HCT116 (cell line): ENCODE measurements around the gene CDC42SE2. TPM values are rescaled to one million over a fixed set of nuclear protein-coding genes. Genes with fewer than 3 reads are reported as not detected.

Experiments
- ATAC-seq: fragments of 200-7000 bp; cut with Tn5 transposase; 2 replicates; pipeline ENCODE4 v1.9.1; 2020; ENCODE audit warnings: mild to moderate bottlenecking, moderate library complexity
- BruUV-seq: library from RNA; stranded (reverse); fragments of 400-500 nt; replicated peaks from 2 replicates; lab custom pipeline; 2021; lab: Mats Ljungman, UMichigan
- CTCF ChIA-PET: fragments of 300-600 bp; sonication (Branson Sonifier 250); formaldehyde crosslinking; loops from one replicate; lab custom pipeline; 2021; ENCODE audit warnings: antibody characterized with exemption; lab: Charles Lee
- POLR2A ChIA-PET: fragments of 300-600, 350-600 bp; sonication (Branson Sonifier 250); formaldehyde crosslinking; loops from one replicate; lab custom pipeline; 2021; ENCODE audit warnings: antibody characterized with exemption; lab: Charles Lee
- RAD21 ChIA-PET, 2 experiments: fragments of 300-600 bp; sonication (Branson Sonifier 250); formaldehyde crosslinking; loops; one replicate each; lab custom pipeline; 2023; ENCODE audit warnings: low total read pairs in 2 of 2; ENCODE audit not compliant: uncharacterized antibody in 2 of 2, unreplicated experiment in 2 of 2, low non-redundant PET in 1 of 2; lab: Charles Lee
- DNase-seq: peaks from one replicate; pipeline ENCODE4 v3.0.0-alpha.2; 2010; ENCODE audit warnings: low read depth, low spot score
- H2AFZ ChIP-seq: fragments of 200-600 bp; shearing (Covaris generic), sonication (generic); 2 replicates; pipeline ENCODE4 v1.6.1; 2017; ENCODE audit warnings: low read depth, mixed run types, mixed read lengths, antibody characterized with exemption, low read length; ENCODE audit not compliant: poor library complexity, severe bottlenecking
- H3K27ac ChIP-seq: 2 replicates; pipeline ENCODE4 v1.5.1; 2012; ENCODE audit warnings: low read depth, low read length
- H3K27me3 ChIP-seq: fragments of 200-600 bp; sonication (generic); 2 replicates; pipeline ENCODE4 v1.6.1; 2016; ENCODE audit warnings: mixed run types, low read length, mixed read lengths; ENCODE audit not compliant: insufficient read depth
- H3K36me3 ChIP-seq, 2 experiments: fragments of 200-500 bp in 1 of 2; fragments of 200-600 bp in 1 of 2; sonication (Bioruptor generic) in 1 of 2; sonication (generic) in 1 of 2; 2 replicates each; pipeline versions ENCODE4 v1.5.1 to v1.6.1; 2014 to 2016; ENCODE audit warnings: low read length in 2 of 2, inconsistent platforms in 1 of 2, mixed read lengths in 1 of 2, mixed run types in 1 of 2; ENCODE audit not compliant: insufficient read depth in 2 of 2, control insufficient read depth in 1 of 2
- H3K4me1 ChIP-seq, 2 experiments: fragments of 200-600 bp in 1 of 2; sonication (generic) in 1 of 2; 2 replicates each; pipeline versions ENCODE4 v1.5.1 to v1.6.1; 2012 to 2017; ENCODE audit warnings: low read length in 2 of 2, inconsistent platforms in 1 of 2, mild to moderate bottlenecking in 1 of 2, mixed read lengths in 1 of 2, mixed run types in 1 of 2, moderate library complexity in 1 of 2; ENCODE audit not compliant: insufficient read depth in 2 of 2, control insufficient read depth in 1 of 2
- H3K4me2 ChIP-seq: fragments of 200-600 bp; sonication (generic); 2 replicates; pipeline ENCODE4 v1.6.1; 2017; ENCODE audit warnings: mixed run types, low read length, mixed read lengths
- H3K4me3 ChIP-seq, 2 experiments: fragments of 200-600 bp in 1 of 2; sonication (generic) in 1 of 2; replicated peaks in 1 of 2; 2 replicates each; pipeline ENCODE4 v1.5.1; 2011 to 2016; ENCODE audit warnings: low read length in 2 of 2, control low read depth in 1 of 2, low read depth in 1 of 2, mild to moderate bottlenecking in 1 of 2, mixed read lengths in 1 of 2, mixed run types in 1 of 2
- H3K79me2 ChIP-seq: fragments of 200-600 bp; sonication (generic); 2 replicates; pipeline ENCODE4 v1.6.1; 2017; ENCODE audit warnings: mild to moderate bottlenecking, mixed run types, low read length, moderate library complexity, mixed read lengths; ENCODE audit not compliant: insufficient read depth
- H3K9ac ChIP-seq: fragments of 200-600 bp; sonication (generic); 2 replicates; pipeline ENCODE4 v1.6.1; 2016; ENCODE audit warnings: low read length, mixed read lengths
- H3K9me2 ChIP-seq: fragments of 200-600 bp; sonication (generic), shearing (Covaris generic); 2 replicates; pipeline ENCODE4 v1.6.1; 2017; ENCODE audit warnings: mixed run types, mild to moderate bottlenecking, moderate library complexity; ENCODE audit not compliant: insufficient read depth
- H3K9me3 ChIP-seq, 2 experiments: fragments of 200-500 bp in 1 of 2; fragments of 200-600 bp in 1 of 2; sonication (Bioruptor generic) in 1 of 2; sonication (generic) in 1 of 2; 2 replicates each; pipeline ENCODE4 v1.6.1; 2014 to 2017; ENCODE audit warnings: low read length in 2 of 2, mixed read lengths in 2 of 2, inconsistent platforms in 1 of 2, low read depth in 1 of 2, mild to moderate bottlenecking in 1 of 2, mixed run types in 1 of 2, moderate library complexity in 1 of 2; ENCODE audit not compliant: control insufficient read depth in 1 of 2, insufficient read depth in 1 of 2
- H4K20me1 ChIP-seq: fragments of 200-600 bp; sonication (generic), shearing (Covaris generic); 2 replicates; pipeline ENCODE4 v1.6.1; 2017; ENCODE audit warnings: mixed run types, mild to moderate bottlenecking, moderate library complexity; ENCODE audit not compliant: insufficient read depth
- SRF ChIP-seq: IDR thresholded peaks from 2 replicates; pipeline ENCODE4 v1.6.1; 2012; ENCODE audit warnings: low read depth
- intact Hi-C: fragments of 100-400 bp; cut with micrococcal nuclease; formaldehyde crosslinking; loops from 2 replicates; pipeline ENCODE4 v1.10.0; 2022
- total RNA-seq: library from RNA; stranded (reverse); gene quantifications from one replicate; pipeline ENCODE4 v1.2.1, GENCODE V29; 2021; ENCODE audit not compliant: unreplicated experiment
- TF ChIP-seq, protein P1 (sequence below): IDR thresholded peaks from 2 replicates; pipeline ENCODE4 v1.6.1; 2011; ENCODE audit warnings: mild to moderate bottlenecking, low read length, moderate library complexity; ENCODE audit not compliant: insufficient replicate concordance; ENCODE audit errors: extremely low read depth

Gene CDC42SE2
- total RNA-seq, 1 experiment from 2014 or later, result 27.0 TPM

DNA sequence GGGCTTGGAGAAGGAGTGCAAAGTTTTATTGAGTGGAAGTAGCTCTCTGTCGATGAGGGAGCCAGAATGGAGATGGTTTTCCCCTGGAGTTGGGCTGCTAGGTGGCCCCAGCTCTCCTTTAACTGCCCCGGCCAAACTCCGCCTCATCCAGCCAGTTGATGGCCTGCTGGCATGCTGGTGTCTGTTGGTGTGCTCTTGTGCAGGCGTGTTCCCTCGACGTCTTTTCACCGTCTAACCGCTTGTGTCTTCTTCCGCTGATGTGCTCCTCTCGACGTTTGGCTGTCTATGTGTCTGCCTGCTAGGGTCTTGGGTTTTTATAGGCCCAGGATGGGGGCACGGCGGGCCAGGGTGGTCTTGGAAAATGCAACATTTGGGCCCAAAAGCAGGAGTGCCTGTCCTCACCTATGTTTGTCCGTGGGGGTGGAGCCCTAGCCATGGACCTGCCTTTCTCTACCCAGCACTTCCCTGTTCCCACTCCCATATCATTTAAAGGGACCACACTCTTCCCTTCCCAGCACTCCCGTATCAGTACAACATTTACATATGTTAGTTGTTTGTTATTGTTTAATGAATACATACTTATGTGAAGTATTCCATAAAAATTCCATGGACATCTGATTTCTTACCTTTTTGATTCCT is 97.9 kb downstream of the CDC42SE2 start:
- TF ChIP-seq, protein P1, sequence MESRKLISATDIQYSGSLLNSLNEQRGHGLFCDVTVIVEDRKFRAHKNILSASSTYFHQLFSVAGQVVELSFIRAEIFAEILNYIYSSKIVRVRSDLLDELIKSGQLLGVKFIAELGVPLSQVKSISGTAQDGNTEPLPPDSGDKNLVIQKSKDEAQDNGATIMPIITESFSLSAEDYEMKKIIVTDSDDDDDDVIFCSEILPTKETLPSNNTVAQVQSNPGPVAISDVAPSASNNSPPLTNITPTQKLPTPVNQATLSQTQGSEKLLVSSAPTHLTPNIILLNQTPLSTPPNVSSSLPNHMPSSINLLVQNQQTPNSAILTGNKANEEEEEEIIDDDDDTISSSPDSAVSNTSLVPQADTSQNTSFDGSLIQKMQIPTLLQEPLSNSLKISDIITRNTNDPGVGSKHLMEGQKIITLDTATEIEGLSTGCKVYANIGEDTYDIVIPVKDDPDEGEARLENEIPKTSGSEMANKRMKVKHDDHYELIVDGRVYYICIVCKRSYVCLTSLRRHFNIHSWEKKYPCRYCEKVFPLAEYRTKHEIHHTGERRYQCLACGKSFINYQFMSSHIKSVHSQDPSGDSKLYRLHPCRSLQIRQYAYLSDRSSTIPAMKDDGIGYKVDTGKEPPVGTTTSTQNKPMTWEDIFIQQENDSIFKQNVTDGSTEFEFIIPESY, result no peak
- no TSS peak for BruUV-seq
- CTCF ChIA-PET, result no interaction called here
- intact Hi-C loops, result no loop called here
- Histone ChIP-seq H3K9ac (no peak overlapping the region), H3K27ac (no peak overlapping the region), H3K9me2 (no peaks in the 10 kb centered on the region), H4K20me1 (no peaks in the 10 kb centered on the region), H2AFZ (no peak overlapping the region), H3K4me2 (no peak overlapping the region), H3K4me3 (no peak overlapping the region), H3K9me3 (no peaks in the 10 kb centered on the region), H3K4me1 (no peaks in the 10 kb centered on the region), H3K36me3 (peaks cover 0 to 4% of the 10 kb centered on the region in 2 experiments; a peak in 1 of 4 replicates), H3K79me2 (peaks cover 17% of the 10 kb centered on the region), H3K27me3 (no peaks in the 10 kb centered on the region)
- RAD21 ChIA-PET, result no interaction called here
- POLR2A ChIA-PET, result no interaction called here
- ATAC-seq (no peak), DNase-seq (no peak)

DNA sequence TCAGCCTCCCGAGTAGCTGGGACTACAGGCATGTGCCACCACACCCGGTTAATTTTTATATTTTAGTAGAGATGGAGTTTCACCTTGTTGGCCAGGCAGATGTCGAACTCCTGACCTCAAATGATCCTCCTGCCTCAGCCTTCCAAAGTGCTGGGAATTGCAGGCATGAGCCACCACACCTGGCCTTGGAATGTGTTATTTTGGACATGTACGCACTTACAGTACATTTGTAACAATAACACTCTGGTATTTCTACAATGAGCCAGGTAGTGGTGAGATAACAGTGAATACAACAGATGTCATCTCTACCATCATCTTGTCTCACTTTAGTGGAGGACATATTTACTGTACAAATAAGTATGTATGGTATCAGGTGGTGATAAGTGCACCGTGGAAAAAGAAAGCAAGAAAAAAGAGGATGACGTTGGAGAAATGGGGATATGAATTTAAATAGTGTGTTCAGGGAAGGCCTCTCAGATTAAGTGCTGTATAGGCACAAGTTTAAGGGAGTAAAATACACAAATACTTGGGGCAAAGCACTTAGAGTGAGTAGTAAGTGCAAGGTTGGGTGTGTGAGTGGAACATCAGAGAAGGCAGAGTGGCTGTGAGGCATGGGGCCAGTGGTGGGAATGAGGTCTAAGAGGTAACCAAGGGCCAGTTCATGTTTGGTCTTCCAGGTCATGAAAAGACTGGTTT is 100.1 kb downstream of the CDC42SE2 start:
- H3K9me3 ChIP-seq, result no peaks in the 10 kb centered on the region
- no TSS peak for BruUV-seq
- H3K4me3 ChIP-seq, result no peak overlapping the region
- DNase-seq, result no peak
- no peaks in the 10 kb centered on the region for H3K9me2 ChIP-seq
- ChIA-PET RAD21 (no interaction called here), CTCF (no interaction called here), POLR2A (no interaction called here)
- H3K27ac ChIP-seq, result no peak overlapping the region
- no peak for ATAC-seq
- H3K4me1 ChIP-seq, result no peaks in the 10 kb centered on the region
- intact Hi-C loops, result no loop called here
- no peaks in the 10 kb centered on the region for H4K20me1 ChIP-seq
- TF ChIP-seq SRF, result no peak
- H3K4me2 ChIP-seq, result no peak overlapping the region
- no peak overlapping the region for H3K9ac ChIP-seq
- H3K27me3 ChIP-seq, result no peaks in the 10 kb centered on the region
- H3K36me3 ChIP-seq, result peaks cover 0 to 4% of the 10 kb centered on the region in 2 experiments; a peak in 1 of 4 replicates
- H3K79me2 ChIP-seq, result peaks cover 12% of the 10 kb centered on the region; the same call in 1 of the 2 replicates
- no peak overlapping the region for H2AFZ ChIP-seq
